ENCODE results near the gene LDAH. TPM values are rescaled to one million over a fixed set of nuclear protein-coding genes. Genes with fewer than 3 reads are reported as not detected.

Gene LDAH
- total RNA-seq, 1 experiment from 2014 or later = 15.2 TPM

DNA sequence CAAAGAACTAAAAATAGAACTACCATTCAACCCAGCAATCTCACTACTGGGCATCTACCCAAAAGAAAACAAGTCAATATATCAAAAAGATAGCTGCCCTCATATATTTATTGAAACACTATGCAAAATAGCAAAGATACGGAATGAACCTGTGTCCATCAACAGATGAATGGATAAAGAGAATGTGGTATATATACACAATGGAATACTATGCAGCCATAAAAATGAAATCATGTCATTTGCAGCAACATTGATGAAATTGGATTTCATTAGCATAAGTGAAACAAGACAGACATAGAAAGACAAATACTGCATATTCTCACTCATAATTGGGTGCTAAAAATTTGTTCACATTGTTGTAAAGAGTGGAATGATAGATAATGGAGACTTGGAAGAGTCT, 16.2 kb upstream of the LDAH start:
- H3K9me3 Mint-ChIP-seq = peaks cover 0 to 2% of the 10 kb centered on the region in 2 experiments; a peak in 3 of 5 replicates
- no peak overlapping the region for H4K8ac ChIP-seq (replicated peaks; ENCODE audit: insufficient read length, low read depth, low read length)
- H2BK12ac ChIP-seq (ENCODE audit: insufficient read length, low read depth, low read length) = no peak overlapping the region
- no peak overlapping the region for H2BK20ac ChIP-seq (ENCODE audit: low read depth, low read length, poor library complexity, severe bottlenecking)
- H3T11ph ChIP-seq (ENCODE audit: low read length) = no peak overlapping the region
- TF ChIP-seq, protein P1, sequence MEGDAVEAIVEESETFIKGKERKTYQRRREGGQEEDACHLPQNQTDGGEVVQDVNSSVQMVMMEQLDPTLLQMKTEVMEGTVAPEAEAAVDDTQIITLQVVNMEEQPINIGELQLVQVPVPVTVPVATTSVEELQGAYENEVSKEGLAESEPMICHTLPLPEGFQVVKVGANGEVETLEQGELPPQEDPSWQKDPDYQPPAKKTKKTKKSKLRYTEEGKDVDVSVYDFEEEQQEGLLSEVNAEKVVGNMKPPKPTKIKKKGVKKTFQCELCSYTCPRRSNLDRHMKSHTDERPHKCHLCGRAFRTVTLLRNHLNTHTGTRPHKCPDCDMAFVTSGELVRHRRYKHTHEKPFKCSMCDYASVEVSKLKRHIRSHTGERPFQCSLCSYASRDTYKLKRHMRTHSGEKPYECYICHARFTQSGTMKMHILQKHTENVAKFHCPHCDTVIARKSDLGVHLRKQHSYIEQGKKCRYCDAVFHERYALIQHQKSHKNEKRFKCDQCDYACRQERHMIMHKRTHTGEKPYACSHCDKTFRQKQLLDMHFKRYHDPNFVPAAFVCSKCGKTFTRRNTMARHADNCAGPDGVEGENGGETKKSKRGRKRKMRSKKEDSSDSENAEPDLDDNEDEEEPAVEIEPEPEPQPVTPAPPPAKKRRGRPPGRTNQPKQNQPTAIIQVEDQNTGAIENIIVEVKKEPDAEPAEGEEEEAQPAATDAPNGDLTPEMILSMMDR (conservative IDR thresholded peaks at IDR 0.05) = no peak
- no peak overlapping the region for H3K4ac ChIP-seq (ENCODE audit: low read depth, low read length)
- H3K27ac ChIP-seq (ENCODE audit: insufficient read length, low read depth, low read length) = no peak overlapping the region
- no peak overlapping the region for H2AK5ac ChIP-seq (ENCODE audit: insufficient read length, low read length)
- no peak overlapping the region for H4K5ac ChIP-seq (ENCODE audit: insufficient read length, low read depth, low read length)
- no peaks in the 10 kb centered on the region for H3K4me1 Mint-ChIP-seq
- H3K36me3 Mint-ChIP-seq (ENCODE audit: insufficient read depth in 1 of 3, low read depth in 3 of 3) = no peaks in the 10 kb centered on the region
- H3K4me3 Mint-ChIP-seq = no peak overlapping the region
- H3K9me3 ChIP-seq (ENCODE audit: control insufficient read depth, low read depth, low read length) = no peaks in the 10 kb centered on the region
- no peak overlapping the region for H4K91ac ChIP-seq (ENCODE audit: insufficient read length, low read depth, low read length)
- no peaks in the 10 kb centered on the region for H4K20me1 ChIP-seq (ENCODE audit: control insufficient read depth, insufficient read depth, insufficient read length)
- H3K27ac Mint-ChIP-seq = no peak overlapping the region
- H2BK120ac ChIP-seq (ENCODE audit: low read depth, low read length, poor library complexity, severe bottlenecking) = no peak overlapping the region
- H2BK5ac ChIP-seq (ENCODE audit: insufficient read length, low read length) = no peak overlapping the region
- no peak overlapping the region for H2AFZ ChIP-seq (ENCODE audit: low read length)
- no peaks in the 10 kb centered on the region for H3K23me2 ChIP-seq (ENCODE audit: insufficient read length, low read depth, low read length, poor library complexity, severe bottlenecking)
- WGBS (ENCODE audit: extremely low coverage, insufficient read length, low lambda C conversion rate) = no CpG with 5 or more reads among the region's 1 CpG
- no peak overlapping the region for H3K18ac ChIP-seq (ENCODE audit: insufficient read length, low read depth, low read length)
- no peak overlapping the region for H3K14ac ChIP-seq (ENCODE audit: insufficient read depth, low read length)
- H3K56ac ChIP-seq (ENCODE audit: insufficient read length, low read depth, low read length) = no peak overlapping the region
- no peaks in the 10 kb centered on the region for H3K27me3 ChIP-seq (ENCODE audit: insufficient read depth, low read length)
- H2BK15ac ChIP-seq (ENCODE audit: low read depth, low read length) = no peak overlapping the region
- no peaks in the 10 kb centered on the region for H3K79me1 ChIP-seq (ENCODE audit: insufficient read depth, low read depth, low read length, poor library complexity, severe bottlenecking)
- H3K79me2 ChIP-seq (ENCODE audit: insufficient read depth, low read length) = no peaks in the 10 kb centered on the region
- DNase-seq = no peak
- H3K23ac ChIP-seq (ENCODE audit: insufficient read length, low read depth, low read length) = no peak overlapping the region
- H3K9ac ChIP-seq (ENCODE audit: extremely low read depth, insufficient read length, low read length) = no peak overlapping the region
- no peaks in the 10 kb centered on the region for H3K4me1 ChIP-seq (ENCODE audit: insufficient read depth, low read length)
- H3K4me2 ChIP-seq (ENCODE audit: insufficient read depth, insufficient read length, low read length) = no peak overlapping the region
- peaks cover 37% of the 10 kb centered on the region for H3K27me3 Mint-ChIP-seq (ENCODE audit: low read depth)
